ENCODE results near the gene JPT2.

The JPT2 gene, protein sequence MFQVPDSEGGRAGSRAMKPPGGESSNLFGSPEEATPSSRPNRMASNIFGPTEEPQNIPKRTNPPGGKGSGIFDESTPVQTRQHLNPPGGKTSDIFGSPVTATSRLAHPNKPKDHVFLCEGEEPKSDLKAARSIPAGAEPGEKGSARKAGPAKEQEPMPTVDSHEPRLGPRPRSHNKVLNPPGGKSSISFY

DNA sequence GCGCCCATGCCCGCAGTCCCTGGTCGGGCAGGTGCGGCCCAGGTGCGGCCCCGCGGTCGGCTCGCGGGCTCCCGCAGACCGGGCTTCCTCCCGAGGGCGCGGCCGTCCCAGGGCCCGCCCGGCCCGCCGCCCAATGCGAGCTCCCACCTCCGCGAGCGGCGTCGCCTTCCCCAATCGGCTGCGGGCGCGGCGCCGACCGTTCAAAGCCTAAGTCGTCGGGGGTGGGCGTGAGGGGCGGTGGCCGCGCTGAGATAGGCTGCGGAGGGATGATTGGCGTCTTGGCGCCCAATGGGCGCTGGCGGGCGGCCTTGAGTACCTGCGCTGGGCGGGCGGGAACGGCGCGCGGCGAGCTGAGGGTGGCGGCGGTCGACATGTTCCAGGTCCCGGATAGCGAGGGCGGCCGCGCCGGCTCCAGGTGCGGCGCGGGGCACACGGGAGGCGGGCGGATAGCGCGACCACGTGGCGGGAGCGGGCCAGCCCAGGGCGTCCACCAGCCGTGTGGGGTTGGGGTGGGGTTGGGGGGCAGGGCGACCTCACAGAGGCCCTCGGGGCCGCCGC, at the start of gene JPT2:
TSS of gene JPT2 (plus strand) at position 338 of the 558 bp plus-strand sequence. CDS start at position 372, 34 bp downstream.
- peaks cover 48% of the 10 kb centered on the region for H3K4me1 Mint-ChIP-seq
- peak within 1 kb of the TSS; percentile 86 for H3K27ac Mint-ChIP-seq
- H3K27me3 Mint-ChIP-seq: no peaks in the 10 kb centered on the region
- H3K36me3 Mint-ChIP-seq: peaks cover 19% of the 10 kb centered on the region
- ATAC-seq: peak; percentile 98
- H3K9me3 Mint-ChIP-seq: no peaks in the 10 kb centered on the region
- peak within 1 kb of the TSS; percentile 87 for H3K4me3 Mint-ChIP-seq

DNA sequence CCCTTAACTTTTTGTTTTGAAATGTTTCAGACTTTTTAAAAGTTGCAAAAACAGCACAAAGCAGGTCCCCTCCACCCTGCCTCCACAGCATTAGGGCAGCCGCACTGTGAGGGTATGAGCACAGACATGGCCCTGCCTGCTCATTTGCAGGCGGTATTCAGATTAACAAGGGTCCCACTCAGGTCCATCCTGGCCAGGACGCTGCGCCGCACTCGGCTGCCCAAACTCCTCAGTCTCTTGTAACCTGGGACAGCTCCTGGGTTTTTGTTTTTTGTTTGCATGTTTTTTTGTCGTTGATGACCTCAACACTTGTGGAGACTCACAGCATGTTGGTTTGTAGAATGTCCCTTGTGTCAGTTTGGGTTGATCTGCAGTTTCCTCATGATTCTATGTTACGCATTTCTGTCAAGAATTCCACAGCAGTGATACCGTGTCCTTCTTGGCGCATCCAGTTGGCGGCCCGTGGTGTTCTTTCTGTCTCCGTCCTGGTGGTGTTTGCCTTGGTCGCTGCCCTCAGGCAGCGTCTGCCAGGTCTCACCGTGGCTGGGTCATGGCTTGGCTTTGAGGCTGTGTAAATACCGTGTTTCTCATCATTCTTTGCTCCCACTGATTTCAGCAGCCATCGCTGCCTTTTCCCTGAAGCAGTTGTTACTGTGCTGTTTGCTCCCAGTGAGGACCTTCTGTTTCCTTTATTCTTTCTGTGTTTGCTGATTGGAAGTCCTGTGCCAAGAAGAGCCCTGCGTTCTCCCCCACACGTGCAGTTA, 47.4 kb upstream of the JPT2 start:
- Mint-ChIP-seq H3K36me3 (peaks cover 66% of the 10 kb centered on the region), H3K27me3 (no peaks in the 10 kb centered on the region), H3K9me3 (no peaks in the 10 kb centered on the region), H3K27ac (no peak overlapping the region), H3K4me3 (no peak overlapping the region), H3K4me1 (no peaks in the 10 kb centered on the region)
- ATAC-seq: no peak

DNA sequence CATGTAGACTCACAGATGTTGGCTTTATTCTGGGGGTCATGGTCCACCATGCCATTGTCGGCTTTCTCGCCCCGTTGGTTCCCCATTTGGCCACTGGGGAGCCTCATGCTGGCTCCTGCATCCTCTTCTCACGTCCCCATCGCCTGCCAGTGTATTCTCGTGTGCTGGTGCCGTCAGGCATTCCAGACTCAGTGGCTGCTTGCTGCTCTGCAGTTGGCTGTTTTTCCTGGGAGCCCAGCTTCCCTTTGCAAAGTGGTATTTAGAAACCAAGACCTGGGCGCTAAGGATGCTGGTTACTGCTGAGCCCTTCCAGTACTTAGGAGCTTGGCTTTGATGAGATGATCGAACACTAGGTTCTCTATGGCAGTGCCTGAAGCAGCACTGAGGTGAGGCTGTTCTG, 46.8 kb upstream of the JPT2 start:
- ATAC-seq: no peak
- Mint-ChIP-seq H3K4me1 (no peaks in the 10 kb centered on the region), H3K36me3 (peaks cover 66% of the 10 kb centered on the region), H3K9me3 (no peaks in the 10 kb centered on the region), H3K27me3 (no peaks in the 10 kb centered on the region), H3K4me3 (no peak overlapping the region), H3K27ac (no peak overlapping the region)

DNA sequence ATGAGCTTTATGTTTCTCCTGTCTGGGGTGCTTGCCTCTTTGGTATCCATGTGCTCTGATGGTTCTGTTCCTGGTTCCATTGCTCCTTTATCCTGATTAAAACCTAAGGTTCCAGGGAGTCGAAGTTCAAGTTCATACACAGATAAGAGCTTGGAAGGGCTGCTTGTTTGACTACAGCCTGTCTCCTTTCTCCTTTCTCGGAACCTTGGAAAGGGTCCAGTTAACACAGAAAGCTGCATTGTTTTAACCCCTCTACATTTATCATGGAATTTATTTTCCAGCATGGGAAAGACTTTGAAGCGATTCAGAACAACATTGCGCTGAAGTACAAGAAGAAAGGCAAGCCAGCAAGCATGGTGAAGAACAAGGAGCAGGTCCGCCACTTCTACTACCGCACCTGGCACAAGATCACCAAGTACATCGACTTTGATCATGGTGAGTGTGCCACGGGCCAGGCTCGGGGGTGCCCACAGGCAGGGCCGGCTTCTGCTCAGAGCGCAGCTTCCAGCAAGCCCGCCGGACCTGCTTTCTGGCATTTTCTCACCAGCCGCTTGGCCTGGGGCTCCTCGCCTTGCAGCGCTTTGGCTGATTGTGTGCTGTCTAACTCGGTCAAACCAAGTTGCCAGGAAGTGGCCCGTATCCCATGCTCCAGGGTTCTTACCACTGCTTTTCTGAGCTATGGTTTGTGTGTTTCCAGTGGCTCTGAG, 46.0 kb upstream of the JPT2 start:
- Mint-ChIP-seq H3K36me3 (peaks cover 57% of the 10 kb centered on the region), H3K4me3 (no peak overlapping the region), H3K27me3 (no peaks in the 10 kb centered on the region), H3K9me3 (no peaks in the 10 kb centered on the region), H3K4me1 (no peaks in the 10 kb centered on the region), H3K27ac (no peak overlapping the region)
- no peak for ATAC-seq

DNA sequence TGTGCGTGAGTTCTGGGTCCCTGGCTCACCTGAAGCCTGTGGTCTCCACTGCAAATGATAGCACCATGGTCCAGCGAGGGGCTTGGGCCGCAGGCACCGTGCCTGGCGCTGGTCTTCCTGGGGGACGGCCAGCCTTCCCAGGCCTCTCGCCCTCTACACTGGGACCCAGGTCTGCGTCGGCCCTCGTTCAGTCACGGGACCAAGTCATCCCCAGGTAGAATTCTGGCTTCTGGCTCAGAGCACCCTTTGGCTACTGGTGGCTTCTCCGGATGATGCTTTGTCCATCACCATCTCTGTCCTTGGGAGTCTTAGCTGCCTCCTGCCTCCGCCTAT, 45.5 kb upstream of the JPT2 start:
- H3K4me1 Mint-ChIP-seq: no peaks in the 10 kb centered on the region
- no peak overlapping the region for H3K4me3 Mint-ChIP-seq
- ATAC-seq: no peak
- H3K27ac Mint-ChIP-seq: no peak overlapping the region
- H3K27me3 Mint-ChIP-seq: no peaks in the 10 kb centered on the region
- no peaks in the 10 kb centered on the region for H3K9me3 Mint-ChIP-seq
- peaks cover 53% of the 10 kb centered on the region for H3K36me3 Mint-ChIP-seq

DNA sequence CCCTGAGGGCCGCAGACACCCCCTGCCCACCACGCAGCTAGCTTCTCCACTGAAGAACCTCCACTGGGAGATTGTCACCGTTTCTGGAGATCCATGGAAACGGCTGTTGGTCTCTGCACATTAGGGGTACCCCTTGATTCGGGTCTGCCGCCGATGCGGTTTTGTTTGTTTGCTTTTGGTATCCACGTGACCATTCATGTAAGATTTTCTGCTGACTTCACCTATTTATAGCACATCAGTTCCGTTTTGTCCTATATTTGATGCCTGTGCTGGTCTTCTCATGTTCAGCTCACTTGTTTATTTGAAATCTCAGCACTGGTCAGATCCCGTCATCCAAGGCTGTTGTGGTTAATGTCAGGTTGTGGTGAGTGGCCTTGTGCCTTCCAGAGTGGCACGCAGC, 44.8 kb upstream of the JPT2 start:
- Mint-ChIP-seq H3K4me1 (no peaks in the 10 kb centered on the region), H3K27me3 (no peaks in the 10 kb centered on the region), H3K4me3 (no peak overlapping the region), H3K27ac (no peak overlapping the region), H3K9me3 (no peaks in the 10 kb centered on the region), H3K36me3 (peaks cover 59% of the 10 kb centered on the region)
- no peak for ATAC-seq

DNA sequence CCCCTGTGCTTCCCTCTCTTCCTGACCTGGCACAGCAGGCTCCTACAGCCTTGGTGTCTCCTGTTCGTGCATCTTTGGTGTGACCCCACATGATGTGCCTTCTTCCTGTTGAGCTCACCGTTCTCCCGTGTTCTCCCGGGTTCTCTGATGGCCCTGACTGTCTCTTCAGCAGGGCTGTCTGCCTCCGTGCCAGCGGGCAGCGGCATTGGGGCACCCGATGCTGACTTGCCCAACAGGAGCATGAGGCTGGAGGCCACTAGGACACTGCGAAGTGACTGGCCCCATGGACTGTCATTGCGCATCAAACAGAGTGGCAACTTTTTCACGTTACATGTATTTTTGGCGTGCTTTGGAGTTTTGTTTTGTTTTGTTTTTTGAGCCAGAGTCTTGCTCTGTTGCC, 43.5 kb upstream of the JPT2 start:
- Mint-ChIP-seq H3K27ac (no peak overlapping the region), H3K27me3 (no peaks in the 10 kb centered on the region), H3K9me3 (no peaks in the 10 kb centered on the region), H3K4me3 (no peak overlapping the region), H3K36me3 (peaks cover 61% of the 10 kb centered on the region), H3K4me1 (no peaks in the 10 kb centered on the region)
- no peak for ATAC-seq

DNA sequence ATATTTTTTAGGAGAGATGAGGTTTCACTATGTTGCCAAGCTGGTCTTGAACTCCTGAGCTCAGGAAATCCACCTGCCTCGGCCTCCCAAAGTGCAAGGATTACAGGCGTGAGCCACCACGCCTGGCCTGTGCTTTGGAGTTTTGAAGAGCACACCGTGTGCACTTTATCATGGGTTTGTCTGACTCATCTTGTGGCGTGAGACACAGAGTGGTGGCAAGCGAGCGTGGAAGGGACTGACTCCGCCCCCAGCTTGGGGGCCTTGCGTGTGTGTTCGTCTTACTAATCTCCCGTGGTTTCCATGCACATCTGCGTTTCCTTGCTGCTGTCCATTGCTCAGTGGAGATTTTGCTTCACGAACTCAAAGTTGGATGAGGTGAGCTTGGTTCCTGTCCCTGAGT, 43.0 kb upstream of the JPT2 start:
- Mint-ChIP-seq H3K27me3 (no peaks in the 10 kb centered on the region), H3K4me3 (no peak overlapping the region), H3K36me3 (peaks cover 61% of the 10 kb centered on the region), H3K4me1 (no peaks in the 10 kb centered on the region), H3K9me3 (no peaks in the 10 kb centered on the region), H3K27ac (no peak overlapping the region)
- ATAC-seq: no peak

DNA sequence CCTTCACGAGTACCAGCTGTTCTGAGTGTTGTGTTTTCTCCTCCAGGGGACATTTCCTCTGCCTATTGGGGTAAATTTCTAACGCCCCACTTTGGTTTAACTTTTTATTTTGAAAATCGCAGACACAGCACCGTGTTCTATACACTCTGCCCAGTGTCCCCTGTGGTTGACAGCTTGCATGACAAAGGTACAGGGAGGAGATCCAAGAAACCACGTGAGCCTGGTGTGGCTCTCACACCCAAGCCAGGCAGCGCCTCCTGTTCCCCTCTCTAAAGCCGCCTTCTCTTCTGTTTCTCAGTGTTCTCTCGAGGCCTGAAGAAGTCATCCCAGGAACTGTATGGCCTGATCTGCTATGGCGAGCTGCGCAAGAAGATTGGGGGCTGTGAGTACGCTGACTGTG, 40.6 kb upstream of the JPT2 start:
- H3K27ac Mint-ChIP-seq: no peak overlapping the region
- H3K4me1 Mint-ChIP-seq: no peaks in the 10 kb centered on the region
- no peak for ATAC-seq
- peaks cover 74% of the 10 kb centered on the region for H3K36me3 Mint-ChIP-seq
- no peaks in the 10 kb centered on the region for H3K27me3 Mint-ChIP-seq
- H3K4me3 Mint-ChIP-seq: no peak overlapping the region
- no peaks in the 10 kb centered on the region for H3K9me3 Mint-ChIP-seq

DNA sequence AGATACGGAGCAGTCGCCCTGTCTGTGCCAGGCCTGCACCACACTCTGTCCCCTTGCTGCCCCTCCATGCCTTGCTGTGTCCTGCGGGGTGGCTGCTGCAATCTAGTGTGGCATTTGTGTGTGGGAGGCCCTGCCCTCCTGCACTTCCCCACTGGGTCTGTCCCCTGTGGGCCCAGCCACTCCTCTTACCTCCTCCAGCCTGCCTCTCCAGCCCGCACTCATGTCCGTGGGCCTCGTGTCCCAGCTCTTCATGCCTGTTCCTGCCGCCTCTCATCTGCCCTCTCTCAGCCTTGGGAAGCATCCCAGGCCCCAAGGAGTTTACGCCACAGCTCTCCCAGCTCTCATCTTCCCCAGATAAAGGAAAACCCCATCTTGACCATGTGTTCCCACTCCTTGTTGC, 39.3 kb upstream of the JPT2 start:
- Mint-ChIP-seq H3K4me1 (no peaks in the 10 kb centered on the region), H3K4me3 (no peak overlapping the region), H3K9me3 (no peaks in the 10 kb centered on the region), H3K27me3 (no peaks in the 10 kb centered on the region), H3K27ac (no peak overlapping the region), H3K36me3 (peaks cover 74% of the 10 kb centered on the region)
- no peak for ATAC-seq

DNA sequence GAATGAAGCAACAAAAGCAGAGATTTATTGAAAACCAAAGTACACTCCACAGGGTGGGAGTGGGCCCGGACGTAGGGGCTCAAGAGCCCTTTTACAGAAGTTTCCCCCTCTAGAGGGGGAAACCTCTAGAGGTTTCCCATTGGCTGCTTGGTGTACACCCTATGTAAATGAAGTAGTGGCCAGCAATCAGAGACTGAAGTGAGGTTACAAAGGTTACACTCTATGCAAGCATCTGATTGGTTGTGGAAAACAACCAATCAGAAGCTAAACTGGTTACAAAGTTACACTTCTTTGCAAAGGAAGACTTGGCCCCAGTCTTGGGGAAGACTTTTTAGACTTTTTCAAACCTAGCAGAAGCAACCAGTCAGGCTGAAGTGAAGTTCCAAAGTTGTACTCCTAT, 38.8 kb upstream of the JPT2 start:
- H3K27me3 Mint-ChIP-seq: no peaks in the 10 kb centered on the region
- no peak for ATAC-seq
- no peaks in the 10 kb centered on the region for H3K9me3 Mint-ChIP-seq
- H3K4me3 Mint-ChIP-seq: no peak overlapping the region
- H3K4me1 Mint-ChIP-seq: peaks cover 3% of the 10 kb centered on the region
- H3K36me3 Mint-ChIP-seq: peaks cover 74% of the 10 kb centered on the region
- H3K27ac Mint-ChIP-seq: no peak overlapping the region

DNA sequence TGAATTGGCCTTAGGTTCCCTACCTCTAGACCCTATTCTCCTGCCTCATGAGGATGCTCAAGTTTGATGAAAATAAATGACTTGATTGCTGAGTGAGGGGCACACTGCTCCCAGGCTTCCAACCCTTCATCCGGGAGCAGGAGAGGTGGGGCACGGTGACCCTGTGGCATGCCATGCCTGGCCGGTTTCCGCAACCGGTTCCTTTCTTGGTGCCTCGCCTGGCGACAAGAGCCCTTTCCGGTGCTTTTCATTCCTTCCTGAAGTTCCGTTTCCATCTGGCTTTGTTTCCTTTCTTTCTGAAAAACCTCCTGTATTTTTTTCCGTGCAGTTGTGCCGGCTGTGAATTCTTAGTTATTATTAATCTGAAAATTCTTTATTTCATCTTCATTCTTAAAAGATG, 38.2 kb upstream of the JPT2 start:
- H3K4me1 Mint-ChIP-seq: peaks cover 7% of the 10 kb centered on the region
- peaks cover 73% of the 10 kb centered on the region for H3K36me3 Mint-ChIP-seq
- ATAC-seq: no peak
- H3K27ac Mint-ChIP-seq: no peak overlapping the region
- H3K4me3 Mint-ChIP-seq: no peak overlapping the region
- no peaks in the 10 kb centered on the region for H3K9me3 Mint-ChIP-seq
- H3K27me3 Mint-ChIP-seq: no peaks in the 10 kb centered on the region

DNA sequence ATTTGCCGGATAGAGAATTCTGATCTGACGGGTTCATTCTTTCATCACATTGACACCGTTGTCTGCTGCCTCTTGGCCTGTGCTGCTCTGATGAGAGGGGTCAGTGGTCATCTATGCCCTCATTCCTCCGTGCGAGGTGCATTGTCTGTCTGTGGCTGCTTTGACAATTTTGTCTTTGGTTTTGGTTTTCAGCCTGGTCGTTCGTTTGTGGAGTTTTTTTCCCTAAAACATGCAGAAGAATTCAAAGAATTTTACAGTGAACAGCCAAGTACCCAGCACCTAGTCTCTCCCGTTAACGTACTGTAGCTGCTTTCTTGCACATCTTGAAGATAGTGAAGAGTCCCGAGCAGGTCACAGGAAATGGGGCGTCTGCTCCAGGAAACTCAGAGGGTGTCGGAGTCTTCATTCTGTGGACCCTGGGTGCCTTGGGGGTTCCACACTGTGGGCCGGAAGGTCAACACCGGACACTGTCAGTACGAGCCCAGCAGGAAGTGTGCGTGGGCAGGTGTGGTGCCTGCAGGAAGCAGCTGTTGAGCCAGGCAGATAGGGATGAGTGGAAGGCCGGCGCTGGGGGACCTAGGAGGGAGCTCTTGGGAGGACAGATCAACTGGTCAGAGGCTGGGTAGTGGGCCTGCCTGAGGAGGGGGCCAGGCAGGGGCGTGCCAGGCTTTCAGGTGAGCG, 37.7 kb upstream of the JPT2 start:
- ATAC-seq: no peak
- Mint-ChIP-seq H3K27me3 (no peaks in the 10 kb centered on the region), H3K9me3 (no peaks in the 10 kb centered on the region), H3K36me3 (peaks cover 74% of the 10 kb centered on the region), H3K4me1 (peaks cover 9% of the 10 kb centered on the region), H3K27ac (no peak overlapping the region), H3K4me3 (no peak overlapping the region)

DNA sequence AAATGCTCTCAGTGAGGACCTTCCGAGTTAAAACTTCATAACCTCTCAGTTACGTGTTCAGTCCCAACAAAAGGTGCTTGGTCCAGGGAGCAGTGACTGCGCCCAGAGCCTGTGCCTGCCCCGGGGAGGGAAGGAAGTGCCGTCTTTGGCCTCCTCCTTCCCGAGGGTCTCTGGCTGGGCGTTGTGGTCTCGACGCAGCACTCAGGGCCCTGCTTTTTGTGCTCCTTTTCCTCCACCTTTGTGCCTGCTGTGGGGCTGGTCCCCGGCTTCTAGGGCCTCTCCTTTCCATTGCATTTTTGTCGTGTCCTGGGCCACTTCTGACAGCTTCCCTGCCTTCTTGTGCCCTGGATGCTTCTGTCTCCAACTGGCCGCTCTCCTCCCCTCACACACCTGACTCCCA, 36.8 kb upstream of the JPT2 start:
- peaks cover 17% of the 10 kb centered on the region for H3K4me1 Mint-ChIP-seq
- H3K9me3 Mint-ChIP-seq: no peaks in the 10 kb centered on the region
- no peak for ATAC-seq
- no peaks in the 10 kb centered on the region for H3K27me3 Mint-ChIP-seq
- no peak overlapping the region for H3K27ac Mint-ChIP-seq
- H3K36me3 Mint-ChIP-seq: peaks cover 76% of the 10 kb centered on the region
- no peak overlapping the region for H3K4me3 Mint-ChIP-seq

DNA sequence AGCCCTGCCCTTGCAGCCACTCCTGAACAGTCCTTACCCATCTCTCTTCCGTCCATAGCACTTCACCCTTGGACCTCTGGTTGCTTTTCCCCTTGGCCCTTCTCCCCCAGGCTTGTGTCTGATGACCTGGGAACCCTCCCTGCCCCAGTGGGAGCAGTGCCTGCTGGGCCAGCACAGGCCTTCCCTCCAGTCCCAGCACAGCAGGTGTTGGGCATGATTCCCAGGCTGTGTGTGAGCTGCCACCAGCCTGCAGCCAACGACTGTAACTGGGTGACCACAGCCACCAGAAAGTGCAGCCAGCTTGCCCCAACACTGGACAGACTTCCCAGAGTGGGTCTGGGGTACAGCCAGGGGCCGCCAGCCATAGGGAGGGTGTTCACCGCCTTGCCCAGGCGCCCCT, 35.9 kb upstream of the JPT2 start:
- peaks cover 23% of the 10 kb centered on the region for H3K4me1 Mint-ChIP-seq

More for the DNA sequence above, 35.9 kb upstream of the JPT2 start:
- peaks cover 81% of the 10 kb centered on the region for H3K36me3 Mint-ChIP-seq
- no peaks in the 10 kb centered on the region for H3K27me3 Mint-ChIP-seq
- no peak for ATAC-seq
- no peak overlapping the region for H3K27ac Mint-ChIP-seq
- H3K4me3 Mint-ChIP-seq: no peak overlapping the region
- no peaks in the 10 kb centered on the region for H3K9me3 Mint-ChIP-seq
